GM21723 (cell line): Measurements from ENCODE around the gene TFPI2.

Source experiments
- ATAC-seq: cut with Tn5 transposase; IDR thresholded peaks from one replicate; pipeline ENCODE4 v1.9.1; 2021; ENCODE audit warnings: mild to moderate bottlenecking, moderate library complexity; ENCODE audit not compliant: unreplicated experiment

The TFPI2 gene

DNA sequence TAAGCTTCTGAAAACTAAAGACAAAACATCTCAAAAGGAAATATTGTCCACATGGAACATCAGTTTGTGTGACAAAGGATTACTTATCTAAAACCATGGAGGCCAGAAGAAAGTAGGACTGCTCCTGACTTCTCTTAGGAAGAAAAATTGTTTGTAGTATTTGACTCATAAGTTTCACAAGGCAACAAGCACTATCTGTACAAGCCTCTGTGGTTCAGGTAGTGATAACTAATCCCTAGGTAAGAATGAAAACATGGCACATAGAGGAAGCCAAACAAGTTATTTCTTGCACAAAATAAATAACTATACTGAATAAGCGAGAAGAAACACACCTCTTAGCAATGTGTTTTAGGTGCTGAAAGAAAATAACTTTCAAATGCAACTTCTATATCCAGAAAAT lies 30.3 kb downstream of the TFPI2 start:
- no peak for ATAC-seq

DNA sequence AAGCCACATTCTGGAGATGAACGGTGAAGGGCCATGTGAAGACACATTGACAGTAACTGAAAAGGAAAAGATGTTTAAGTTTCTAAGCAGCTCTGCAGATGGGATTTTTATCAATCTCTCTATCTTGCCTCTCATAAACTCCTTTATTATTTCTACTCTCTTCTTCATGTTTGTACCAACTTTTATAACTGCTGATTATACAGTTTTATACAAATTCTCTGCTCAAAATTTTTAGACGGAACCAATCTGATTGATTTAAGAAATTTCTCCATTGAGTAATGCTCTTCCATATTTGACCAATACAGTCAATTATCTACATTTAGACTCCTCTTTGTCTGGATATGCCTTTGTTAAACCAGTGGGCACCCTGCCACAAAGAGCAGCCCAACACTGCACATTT lies 31.7 kb downstream of the TFPI2 start:
- no peak for ATAC-seq

DNA sequence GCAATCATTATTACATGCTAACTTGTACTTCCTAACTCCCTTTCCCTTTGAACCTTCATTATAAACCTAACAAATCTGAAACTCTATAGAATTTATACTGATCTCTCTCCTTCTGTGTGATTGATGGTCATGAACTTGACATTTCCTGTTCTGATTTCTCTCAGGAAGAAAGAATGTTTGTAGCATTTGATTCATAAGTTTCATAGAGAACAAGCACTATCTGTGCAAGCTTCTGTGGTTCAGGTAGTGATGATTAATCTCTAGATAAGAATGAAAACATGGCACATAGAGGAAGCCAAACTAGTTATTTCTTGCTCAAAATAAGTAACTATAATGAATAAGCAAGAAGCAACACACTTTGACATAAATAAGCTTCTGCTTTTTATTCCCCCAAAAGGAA lies 34.2 kb downstream of the TFPI2 start:
- ATAC-seq: no peak

DNA sequence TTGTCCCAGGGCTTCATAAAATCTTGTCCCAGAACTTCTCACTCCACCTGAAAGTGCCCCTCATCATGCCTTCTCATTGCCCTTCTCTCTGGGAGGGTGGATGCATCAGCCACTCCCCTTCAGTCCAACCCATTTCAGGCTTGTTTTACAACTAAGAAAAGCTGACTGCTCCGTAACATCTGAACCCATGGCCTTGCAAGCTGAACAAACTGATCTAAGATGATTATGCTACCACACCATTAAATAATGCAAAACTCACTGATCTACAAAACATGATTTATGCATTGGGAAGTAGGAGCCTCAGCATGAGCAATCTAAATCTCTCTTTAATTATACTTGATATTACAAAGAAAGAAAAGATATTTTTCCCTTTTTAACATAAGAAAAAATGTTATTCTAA lies 34.8 kb downstream of the TFPI2 start:
- ATAC-seq: no peak

DNA sequence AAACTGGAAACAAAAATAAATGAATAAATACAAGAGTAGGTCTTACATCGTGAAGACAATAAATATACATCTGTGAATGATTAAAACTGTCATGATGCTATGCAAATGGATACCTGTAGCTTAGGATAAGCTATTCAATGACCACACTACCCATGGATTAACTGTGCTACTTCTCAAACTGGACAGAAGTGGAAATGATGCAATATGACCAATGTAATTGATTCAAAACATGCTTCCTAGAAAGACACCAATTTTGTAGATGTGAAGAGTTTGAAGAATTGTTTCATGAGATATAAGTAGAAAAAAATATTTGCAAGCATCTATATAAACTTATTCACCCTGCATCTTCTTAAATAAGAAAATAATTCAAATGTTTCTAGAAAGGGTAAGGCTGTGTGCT lies 36.1 kb downstream of the TFPI2 start:
- no peak for ATAC-seq

DNA sequence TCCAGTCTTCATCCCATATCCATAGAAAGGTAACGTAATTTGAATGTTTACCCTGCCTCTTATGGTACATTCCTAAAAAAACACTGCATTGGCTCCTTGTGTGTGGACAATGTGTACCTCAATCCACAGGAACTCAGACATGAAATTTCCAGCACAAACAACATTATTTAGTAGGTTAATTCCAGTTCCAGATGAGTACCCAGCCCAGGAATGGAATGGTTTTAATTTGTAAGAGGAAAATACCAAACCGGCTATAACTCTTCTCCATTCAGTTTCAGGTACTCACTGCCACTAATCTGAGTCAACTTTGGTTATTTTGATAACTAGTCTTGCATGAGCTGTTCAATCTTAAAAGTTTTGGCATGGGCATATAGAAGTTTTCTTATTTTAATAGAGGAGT lies 39.0 kb downstream of the TFPI2 start:
- no peak for ATAC-seq

DNA sequence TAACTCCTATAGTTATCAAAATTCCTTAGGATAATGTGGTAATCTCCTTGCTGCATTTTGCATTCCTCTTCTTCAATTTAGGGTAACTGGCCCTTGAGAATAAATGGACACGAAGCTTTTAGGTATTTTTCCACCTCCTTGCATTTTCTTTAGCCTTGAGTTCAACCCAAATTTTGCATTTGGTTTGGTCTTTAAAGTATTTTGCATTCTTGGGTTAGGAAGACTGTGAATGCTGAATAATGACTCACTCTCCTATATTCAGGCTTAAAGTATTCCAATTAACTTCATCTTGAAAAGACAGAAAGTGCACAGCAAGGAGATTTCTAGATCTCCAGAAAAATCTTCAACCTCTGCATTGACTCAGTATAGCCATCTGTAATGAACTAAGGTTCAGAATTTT lies 47.3 kb downstream of the TFPI2 start:
- ATAC-seq: no peak

DNA sequence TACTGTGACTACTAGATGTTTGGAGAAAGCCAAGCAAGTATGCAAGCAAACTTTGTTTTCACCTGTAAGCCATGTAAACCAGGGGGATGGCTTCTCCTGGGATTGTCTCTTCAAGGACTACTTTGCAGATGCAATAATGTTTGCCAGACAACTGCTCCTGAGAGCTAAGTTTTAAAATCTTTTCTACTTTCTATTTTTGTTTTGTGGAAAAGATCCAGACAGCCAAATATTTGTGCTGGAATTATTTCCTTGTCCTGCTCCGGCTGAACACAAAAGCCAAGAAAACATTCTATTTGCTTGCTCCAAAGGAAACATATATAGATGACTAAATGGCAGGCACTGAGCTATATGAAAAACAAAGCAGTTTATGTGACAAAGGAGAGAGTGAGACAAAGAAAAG lies 51.6 kb downstream of the TFPI2 start:
- ATAC-seq: no peak

DNA sequence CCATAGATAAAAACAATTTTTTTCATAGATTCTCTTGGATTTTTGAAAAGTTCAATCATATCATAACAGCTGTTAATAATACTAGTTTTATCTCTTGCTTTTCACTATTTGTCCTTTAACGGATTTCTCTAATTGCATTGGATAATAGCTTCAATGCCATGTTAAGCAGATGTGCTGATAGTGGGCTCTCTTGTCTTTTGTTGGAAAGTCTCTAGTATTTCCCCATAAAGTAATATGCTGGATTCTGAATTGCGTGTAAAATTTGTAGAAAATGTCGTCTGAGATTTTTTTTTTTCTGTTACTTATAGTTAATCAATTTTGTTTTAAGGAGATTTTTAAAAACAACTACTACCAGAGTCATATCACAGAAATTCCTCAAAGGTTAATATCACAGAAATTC lies 53.3 kb downstream of the TFPI2 start:
- no peak for ATAC-seq

DNA sequence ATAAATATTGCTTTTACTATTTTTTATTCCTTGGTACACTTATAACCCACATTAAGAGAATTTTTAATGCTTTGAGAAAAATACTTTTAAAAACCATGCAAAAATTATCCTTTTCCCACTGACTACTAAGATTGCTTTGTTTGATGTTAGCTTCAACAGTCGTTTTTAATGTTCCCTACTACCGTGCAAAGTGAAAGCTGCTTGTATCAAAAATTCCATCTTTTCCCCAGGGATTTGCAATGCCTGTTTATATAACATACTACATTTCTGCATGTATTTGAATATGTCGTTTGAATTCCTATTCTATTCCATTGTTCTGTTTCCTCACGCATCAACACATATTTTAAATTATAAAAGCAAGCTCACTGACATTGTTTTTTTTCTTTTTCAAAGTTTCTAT lies 54.4 kb downstream of the TFPI2 start:
- no peak for ATAC-seq

DNA sequence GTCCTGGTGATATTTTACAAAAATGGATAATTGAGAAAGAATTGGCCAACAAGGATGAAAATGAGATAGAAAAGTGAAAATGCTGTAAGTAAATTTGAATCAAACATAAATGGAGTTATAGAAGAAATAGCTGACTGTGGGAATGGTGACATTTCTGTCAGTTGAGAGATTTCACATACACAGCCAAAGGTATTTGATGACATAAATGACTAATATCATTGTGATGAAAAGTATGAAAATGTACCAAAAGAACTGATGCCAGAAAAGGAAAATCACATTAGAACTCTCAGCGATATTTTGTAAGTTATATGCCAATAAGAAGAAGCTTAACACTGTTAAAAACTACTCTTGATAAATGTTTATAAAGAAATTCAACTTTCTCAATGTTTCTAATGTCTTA lies 54.9 kb downstream of the TFPI2 start:
- ATAC-seq: no peak
